Subcutaneous adipose tissue (tissue), 4 donors: ENCODE measurements around the gene SGMS1. TPM values are rescaled to one million over a fixed set of nuclear protein-coding genes. Genes with fewer than 3 reads are reported as not detected.

Source experiments
- CTCF ChIP-seq: fragments of 450-650 bp; IDR thresholded peaks from one replicate; pipeline ENCODE4 v1.5.1; 2016; ENCODE audit warnings: low read depth, mild to moderate bottlenecking, control low read depth, antibody characterized with exemption, moderate library complexity
- total RNA-seq, 4 donors: library from RNA; depleted of rRNA; stranded (reverse); fragments of >200 nt; gene quantifications; one replicate each; pipeline ENCODE4 v1.1.0, GENCODE V29; 2016

Gene SGMS1
- total RNA-seq, 4 donors from 2014 or later = 63.9 to 117 (median 87.4) TPM

DNA sequence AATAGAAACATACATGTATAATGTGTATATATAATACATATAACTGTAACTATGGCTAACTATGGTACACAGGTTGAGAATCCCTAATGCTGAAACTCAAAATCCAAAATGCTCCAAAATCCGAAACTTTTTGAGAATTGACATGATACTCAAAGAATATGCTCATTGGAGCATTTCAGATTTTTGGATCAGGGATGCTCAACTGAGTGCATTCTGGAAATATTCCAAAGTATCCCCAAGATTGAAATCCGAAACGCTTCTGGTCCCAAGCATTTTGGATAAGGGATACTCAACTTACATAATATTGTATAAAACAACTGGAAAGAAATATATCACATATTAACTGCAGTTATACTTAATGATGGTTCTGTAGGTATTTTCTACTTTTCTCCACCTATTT lies 278.2 kb downstream of the SGMS1 start:
- no peak for TF ChIP-seq CTCF

DNA sequence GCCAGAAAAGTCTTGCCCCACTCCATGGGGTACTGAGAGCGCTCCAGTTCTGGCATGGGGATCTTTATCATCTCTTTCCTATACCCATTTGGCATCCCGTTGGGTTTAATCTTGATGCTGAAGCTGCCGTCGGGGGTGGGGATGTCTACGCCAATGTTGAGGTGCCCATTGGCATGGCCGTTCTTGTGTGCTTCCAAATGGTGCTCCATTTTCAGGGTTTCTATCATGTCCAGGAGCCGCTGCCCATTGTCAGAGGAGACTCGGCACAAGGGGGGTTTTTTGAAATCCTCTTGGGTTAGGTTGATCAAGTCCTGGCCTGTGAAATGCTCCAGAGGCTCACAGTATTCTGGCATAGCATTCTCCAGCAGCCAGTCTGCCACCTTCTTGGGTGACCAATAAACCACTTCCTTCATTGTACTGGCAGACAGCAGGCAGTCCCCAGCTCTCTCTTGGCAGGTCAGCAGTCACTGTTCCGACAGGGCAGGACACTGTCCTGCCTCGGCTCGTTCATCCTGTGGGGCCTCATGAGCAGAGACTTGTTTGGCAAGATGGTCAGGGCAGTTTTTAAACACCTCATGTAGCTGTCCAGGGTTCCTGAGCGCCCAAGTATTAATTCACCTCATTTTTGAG lies 279.9 kb downstream of the SGMS1 start:
- no peak for TF ChIP-seq CTCF

DNA sequence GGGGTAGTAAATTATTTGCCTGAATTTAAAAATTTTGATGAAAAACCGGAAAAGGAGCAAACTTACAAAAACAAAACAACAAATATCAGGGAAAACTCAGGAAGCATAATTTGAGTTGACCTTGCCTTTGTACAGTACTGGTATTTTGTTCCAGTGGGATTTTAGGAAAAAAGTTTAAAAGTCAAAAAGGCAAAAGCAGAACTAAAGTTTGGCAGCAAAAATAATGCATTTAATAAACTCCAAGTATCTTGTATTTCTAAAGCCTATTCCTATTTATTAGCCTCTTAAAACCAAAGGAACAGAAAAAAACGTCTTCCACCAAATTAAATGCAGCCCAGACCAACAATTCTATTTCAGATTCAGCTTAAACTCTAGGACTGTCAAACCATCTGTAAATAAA lies 281.8 kb downstream of the SGMS1 start:
- no peak for TF ChIP-seq CTCF

GRCh38 chr10:50336140-50336539 lies 287.6 kb downstream of the SGMS1 start:
- TF ChIP-seq CTCF = no peak

DNA sequence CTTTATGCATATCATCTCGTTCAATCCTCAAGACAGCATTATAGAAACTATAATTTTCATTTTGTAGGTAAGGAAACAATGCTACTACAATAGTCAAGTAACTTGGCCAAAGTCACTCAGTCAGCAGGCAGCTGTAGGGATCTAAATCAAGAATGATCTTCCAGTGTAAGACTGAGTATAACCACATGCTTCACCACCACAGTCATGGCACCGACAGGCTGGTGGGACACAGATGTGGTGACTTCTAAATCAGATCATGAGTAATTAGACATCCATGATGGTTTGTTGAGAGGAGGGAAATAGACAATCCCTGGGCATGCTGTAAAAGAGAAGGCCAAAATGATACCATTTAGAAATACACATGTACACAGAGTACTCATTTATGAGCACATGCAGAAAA lies 288.4 kb downstream of the SGMS1 start:
- no peak for TF ChIP-seq CTCF

- no peak for TF ChIP-seq CTCF
Measured at GRCh38 chr10:50334273-50334672, 289.5 kb downstream of the SGMS1 start.

DNA sequence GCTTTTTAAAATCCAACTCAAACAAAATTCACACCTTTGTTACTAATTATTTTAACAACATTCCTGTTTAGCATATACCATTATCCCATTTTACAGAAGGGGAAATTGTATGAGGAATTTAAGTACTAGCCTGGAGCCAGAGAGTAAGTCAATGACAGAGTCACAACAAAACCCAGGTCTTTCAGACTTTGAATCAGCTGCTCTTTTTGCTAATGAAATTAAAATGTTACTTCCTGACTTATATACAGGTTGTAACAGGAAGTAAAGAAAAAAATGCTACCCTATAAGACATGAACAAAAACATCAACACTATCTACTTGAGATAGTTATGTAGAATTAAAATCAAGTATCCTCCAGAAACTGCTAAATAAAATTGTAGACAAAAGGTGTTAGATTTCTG lies 289.9 kb downstream of the SGMS1 start:
- TF ChIP-seq CTCF = no peak
